Large intestine (tissue), 3 donors: Measurements from ENCODE around the gene ATP2C2. TPM values are rescaled to one million over a fixed set of nuclear protein-coding genes. Genes with fewer than 3 reads are reported as not detected.
"Not testable (repeated sequence)": the region's sequence is repeated elsewhere in the genome, so short reads cannot be mapped to it uniquely, and the experiment has no call there.

ENCODE experiments used
- DNase-seq, 2 donors: peaks; one replicate each; pipeline versions ENCODE4 v3.0.0 to v3.0.0-alpha.2; 2013
- H3K27ac ChIP-seq: one replicate; pipeline ENCODE4 v1.5.1; 2013; ENCODE audit warnings: low read length
- H3K27me3 ChIP-seq: 2 replicates; pipeline ENCODE4 v1.6.1; 2013; ENCODE audit warnings: low read length; ENCODE audit not compliant: control insufficient read depth, insufficient read depth
- H3K36me3 ChIP-seq: 2 replicates; pipeline ENCODE4 v1.6.1; 2013; ENCODE audit warnings: low read length; ENCODE audit not compliant: control insufficient read depth, insufficient read depth
- H3K4me1 ChIP-seq: one replicate; pipeline ENCODE4 v1.6.1; 2013; ENCODE audit warnings: low read length; ENCODE audit not compliant: control insufficient read depth, insufficient read depth
- H3K4me3 ChIP-seq: one replicate; pipeline ENCODE4 v1.5.1; 2013; ENCODE audit warnings: low read length
- H3K9me3 ChIP-seq: one replicate; pipeline ENCODE4 v1.6.1; 2013; ENCODE audit warnings: mild to moderate bottlenecking, low read depth, low read length, moderate library complexity; ENCODE audit not compliant: control insufficient read depth
- WGBS: methylation state at CpG from one replicate; pipeline ENCODE4 v1.1.5; 2013; ENCODE audit warnings: low lambda C conversion rate; ENCODE audit not compliant: insufficient coverage; 5-methylcytosine and 5-hydroxymethylcytosine counted together
- polyA plus RNA-seq: library from polyadenylated mRNA; unstranded; fragments of 120-200 nt; gene quantifications from one replicate; pipeline ENCODE4 v1.2.1, GENCODE V29; 2013

The ATP2C2 gene
- polyA plus RNA-seq, 1 donor = 17.4 TPM

DNA sequence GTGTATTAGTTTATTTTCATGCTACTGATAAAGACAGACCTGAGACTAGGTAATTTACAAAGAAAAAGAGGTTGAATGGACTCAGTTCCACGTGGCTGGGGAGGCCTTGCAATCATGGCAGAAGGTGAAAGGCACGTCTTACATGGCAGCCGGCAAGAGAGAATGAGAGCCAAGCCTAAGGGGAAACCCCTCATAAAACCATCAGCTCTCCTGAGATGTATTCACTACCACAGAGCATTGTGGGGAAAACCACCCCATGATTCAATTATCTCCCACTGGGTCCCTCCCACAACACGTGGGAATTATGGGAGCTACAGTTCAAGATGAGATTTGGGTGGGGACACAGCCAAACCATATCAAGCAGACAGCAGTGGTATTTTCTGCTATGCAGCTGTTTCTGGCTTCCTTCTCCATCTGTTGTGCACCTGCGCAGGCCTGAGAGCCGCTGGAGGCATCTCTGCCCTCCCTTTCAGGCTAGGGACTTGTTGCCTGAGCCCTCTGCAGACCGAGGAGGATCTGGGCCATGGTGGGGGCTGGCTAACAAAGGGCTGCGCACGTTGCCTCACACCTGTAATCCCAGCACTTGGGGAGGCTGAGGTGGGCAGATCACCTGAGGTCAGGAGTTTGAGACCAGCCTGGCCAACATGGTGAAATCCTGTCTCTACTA lies 82.8 kb downstream of the ATP2C2 start:
- not testable (repeated sequence) for DNase-seq, H3K9me3 ChIP-seq, H3K4me3 ChIP-seq, H3K27me3 ChIP-seq, H3K36me3 ChIP-seq, H3K4me1 ChIP-seq, H3K27ac ChIP-seq
- WGBS = no CpG with 5 or more reads among the region's 9 CpGs

DNA sequence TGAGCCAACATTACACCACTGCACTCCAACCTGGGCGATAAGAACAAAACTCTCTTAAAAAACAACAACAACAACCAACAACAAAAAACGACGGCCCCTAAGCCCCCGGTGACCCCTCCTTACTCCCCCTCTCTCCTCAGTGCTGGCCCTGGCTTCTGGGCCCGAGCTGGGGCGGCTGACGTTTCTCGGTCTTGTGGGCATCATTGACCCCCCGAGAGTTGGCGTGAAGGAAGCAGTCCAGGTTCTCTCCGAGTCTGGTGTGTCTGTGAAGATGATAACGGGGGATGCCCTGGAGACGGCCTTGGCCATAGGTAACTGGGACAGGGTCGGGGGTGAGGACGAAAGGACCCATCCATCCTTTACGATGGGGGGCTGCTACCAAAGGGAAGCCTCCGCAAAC lies 83.4 kb downstream of the ATP2C2 start:
- no peak overlapping the region for H3K27ac ChIP-seq
- H3K4me3 ChIP-seq = no peak overlapping the region
- no peak for DNase-seq
- no peaks in the 10 kb centered on the region for H3K4me1 ChIP-seq
- no peaks in the 10 kb centered on the region for H3K36me3 ChIP-seq
- WGBS = 100% methylated on average over 1 of the region's 17 CpGs
- H3K27me3 ChIP-seq = no peaks in the 10 kb centered on the region
- H3K9me3 ChIP-seq = no peaks in the 10 kb centered on the region

DNA sequence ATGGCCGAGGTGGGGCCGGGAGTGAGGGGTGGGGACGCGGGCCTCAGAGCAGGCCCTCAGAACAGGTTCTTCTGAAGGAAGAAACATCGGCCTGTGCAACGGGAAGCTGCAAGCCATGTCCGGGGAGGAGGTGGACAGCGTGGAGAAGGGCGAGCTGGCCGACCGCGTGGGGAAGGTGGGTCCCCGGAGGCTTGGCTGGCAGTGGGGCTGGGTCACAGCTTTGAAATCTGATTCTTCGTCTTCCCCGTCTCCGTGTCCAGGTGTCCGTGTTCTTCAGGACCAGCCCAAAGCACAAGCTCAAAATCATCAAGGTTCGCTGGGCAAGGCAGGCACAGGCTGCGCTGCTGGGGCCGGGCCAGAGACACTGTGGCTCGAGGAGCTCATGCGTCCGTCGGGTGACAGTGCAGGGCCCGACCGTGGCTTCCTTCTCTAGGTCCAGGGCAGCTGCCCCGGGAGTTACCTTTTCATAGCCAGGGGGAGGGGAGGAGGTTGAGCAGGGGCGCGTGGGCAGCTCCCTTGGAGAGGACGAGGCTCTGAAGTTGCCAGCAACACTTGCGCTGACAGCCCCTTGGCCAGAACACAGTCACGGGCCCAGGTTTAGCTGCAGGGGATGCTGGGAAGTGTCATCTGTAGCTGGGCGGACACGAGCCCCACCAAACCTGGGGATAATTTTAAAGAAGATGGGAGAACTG lies 84.9 kb downstream of the ATP2C2 start:
- no peaks in the 10 kb centered on the region for H3K36me3 ChIP-seq
- no peak overlapping the region for H3K4me3 ChIP-seq
- no CpG with 5 or more reads among the region's 34 CpGs for WGBS
- H3K27me3 ChIP-seq = no peaks in the 10 kb centered on the region
- H3K4me1 ChIP-seq = no peaks in the 10 kb centered on the region
- no peaks in the 10 kb centered on the region for H3K9me3 ChIP-seq
- H3K27ac ChIP-seq = no peak overlapping the region
- DNase-seq = no peak

DNA sequence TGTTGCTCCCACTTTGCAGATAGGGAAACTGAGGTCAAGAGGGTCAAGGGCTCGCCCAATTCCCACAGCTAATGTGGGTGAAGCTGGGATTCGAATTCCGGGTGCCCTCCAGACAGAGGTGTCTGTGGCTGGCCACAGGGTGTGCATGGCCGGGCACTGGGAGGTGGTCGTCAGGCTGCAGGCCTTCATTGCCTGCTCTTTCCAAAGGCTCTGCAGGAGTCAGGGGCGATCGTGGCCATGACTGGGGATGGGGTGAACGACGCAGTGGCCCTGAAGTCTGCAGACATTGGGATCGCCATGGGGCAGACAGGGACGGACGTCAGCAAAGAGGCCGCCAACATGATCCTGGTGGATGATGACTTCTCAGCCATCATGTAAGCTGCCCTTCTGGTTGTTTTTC lies 86.3 kb downstream of the ATP2C2 start:
- Histone ChIP-seq H3K27me3 (no peaks in the 10 kb centered on the region), H3K36me3 (peaks cover 3% of the 10 kb centered on the region), H3K4me3 (no peak overlapping the region), H3K27ac (no peak overlapping the region), H3K4me1 (no peaks in the 10 kb centered on the region), H3K9me3 (no peaks in the 10 kb centered on the region)
- no peak for DNase-seq
- WGBS = no CpG with 5 or more reads among the region's 13 CpGs

DNA sequence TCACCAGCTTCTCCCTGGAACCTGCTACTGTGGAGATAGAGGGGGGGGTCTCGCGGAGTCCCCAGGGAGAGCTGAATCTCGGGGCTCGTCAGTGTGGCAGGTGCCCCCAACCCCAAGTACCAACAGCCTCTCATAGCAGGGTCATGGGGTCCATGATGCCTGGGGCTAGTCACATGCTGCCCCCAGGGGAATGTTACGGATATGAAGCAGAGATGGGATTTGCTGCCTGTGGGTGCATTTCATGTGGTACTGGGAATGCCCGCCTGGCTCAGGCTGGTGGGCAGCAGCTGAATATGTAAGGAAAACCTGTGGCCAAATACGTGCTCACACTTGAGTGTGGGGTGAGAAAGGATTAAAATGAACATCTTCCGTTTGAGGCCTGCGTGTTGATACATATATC lies 86.7 kb downstream of the ATP2C2 start:
- Histone ChIP-seq H3K4me1 (no peaks in the 10 kb centered on the region), H3K4me3 (no peak overlapping the region), H3K27ac (no peak overlapping the region), H3K27me3 (no peaks in the 10 kb centered on the region), H3K9me3 (no peaks in the 10 kb centered on the region), H3K36me3 (peaks cover 3% of the 10 kb centered on the region)
- 100% methylated on average over 2 of the region's 9 CpGs for WGBS
- no peak for DNase-seq

DNA sequence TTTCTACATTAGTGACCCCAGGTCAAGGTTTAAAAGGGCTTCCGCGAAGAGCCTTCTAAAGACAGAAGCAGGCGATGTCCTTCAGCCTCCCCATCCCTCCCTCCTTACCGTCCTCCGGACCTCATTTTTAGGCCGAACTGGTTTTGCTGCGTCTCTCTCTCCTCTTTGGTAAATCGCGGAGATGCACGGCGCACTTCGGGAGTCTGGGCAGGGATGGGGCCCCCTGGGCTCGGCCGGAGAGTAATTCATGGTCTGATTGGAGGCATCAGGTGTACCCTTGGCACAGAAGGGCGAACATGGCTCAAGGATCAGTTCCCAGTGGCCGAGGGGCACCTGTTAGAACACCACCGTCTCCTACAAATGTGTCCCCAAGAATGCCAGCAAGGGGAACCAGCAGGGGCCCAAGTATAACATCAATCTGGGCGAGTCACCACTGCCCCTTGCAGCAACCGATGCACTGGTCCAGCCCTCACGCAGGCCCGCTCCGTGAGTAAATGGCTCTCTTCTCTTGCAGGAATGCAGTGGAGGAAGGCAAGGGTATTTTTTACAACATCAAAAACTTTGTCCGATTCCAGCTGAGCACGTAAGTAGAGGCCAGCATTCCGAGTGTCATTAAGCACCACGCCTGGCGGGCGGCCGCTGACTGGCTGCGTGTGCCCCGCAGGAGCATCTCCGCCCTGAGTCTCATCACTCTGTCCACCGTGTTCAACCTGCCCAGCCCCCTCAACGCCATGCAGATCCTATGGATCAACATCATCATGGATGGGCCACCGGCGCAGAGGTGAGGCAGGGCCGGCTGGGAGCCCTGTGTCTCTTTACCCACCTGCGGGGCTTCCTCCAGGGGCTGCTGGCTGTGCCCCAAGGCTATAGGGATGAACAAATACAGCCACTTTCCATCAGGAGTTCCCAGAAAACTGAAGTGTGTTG lies 90.5 kb downstream of the ATP2C2 start:
- DNase-seq = no peak
- peaks cover 12% of the 10 kb centered on the region for H3K36me3 ChIP-seq
- no peak overlapping the region for H3K4me3 ChIP-seq
- H3K27me3 ChIP-seq = no peaks in the 10 kb centered on the region
- no peak overlapping the region for H3K27ac ChIP-seq
- H3K9me3 ChIP-seq = no peaks in the 10 kb centered on the region
- H3K4me1 ChIP-seq = no peaks in the 10 kb centered on the region
- WGBS = no CpG with 5 or more reads among the region's 38 CpGs

DNA sequence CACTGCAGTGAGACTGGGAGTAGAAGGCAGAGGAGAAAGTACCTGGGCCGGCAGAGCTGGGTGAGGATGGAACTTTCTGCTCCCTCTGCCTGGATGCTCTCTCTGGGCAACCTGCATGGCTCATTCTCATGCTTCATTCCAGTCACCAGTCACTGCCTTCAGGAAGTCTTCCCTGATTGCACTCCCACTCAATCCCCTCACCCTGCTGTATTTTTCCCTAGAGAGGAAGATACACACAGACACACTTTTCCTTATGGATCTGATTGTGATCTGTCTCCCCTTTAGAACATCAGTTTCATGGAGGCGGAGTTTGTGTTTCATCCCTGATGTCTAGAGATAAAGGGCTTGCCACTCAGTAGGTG lies 91.2 kb downstream of the ATP2C2 start:
- Histone ChIP-seq H3K36me3 (peaks cover 12% of the 10 kb centered on the region), H3K9me3 (no peaks in the 10 kb centered on the region), H3K27me3 (no peaks in the 10 kb centered on the region), H3K27ac (no peak overlapping the region), H3K4me3 (no peak overlapping the region), H3K4me1 (no peaks in the 10 kb centered on the region)
- DNase-seq = no peak
- WGBS = no CpG with 5 or more reads among the region's 2 CpGs

DNA sequence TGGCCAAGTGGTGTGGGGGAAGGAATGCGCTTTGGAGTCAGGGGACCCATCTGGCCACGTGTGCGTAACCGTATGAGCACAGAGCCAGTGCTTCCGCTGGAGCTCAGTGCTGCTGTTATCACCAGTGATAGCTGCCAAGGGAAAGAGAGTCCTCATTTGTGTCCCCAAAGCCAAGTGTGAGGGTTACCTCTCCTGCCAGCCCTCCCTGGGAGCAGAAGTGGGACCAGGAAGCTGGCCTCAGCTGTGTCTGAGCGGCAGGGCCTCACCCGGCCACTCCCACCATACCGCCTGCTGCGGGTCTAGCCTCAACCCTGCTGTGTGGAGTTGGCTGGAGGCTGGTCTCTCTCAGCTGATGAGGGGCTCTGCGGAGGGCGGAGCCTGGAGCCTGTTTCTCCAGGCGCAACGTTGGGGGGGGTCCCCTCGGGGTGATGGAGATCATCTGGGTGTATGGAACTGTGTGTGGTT lies 91.6 kb downstream of the ATP2C2 start:
- no peak for DNase-seq

DNA sequence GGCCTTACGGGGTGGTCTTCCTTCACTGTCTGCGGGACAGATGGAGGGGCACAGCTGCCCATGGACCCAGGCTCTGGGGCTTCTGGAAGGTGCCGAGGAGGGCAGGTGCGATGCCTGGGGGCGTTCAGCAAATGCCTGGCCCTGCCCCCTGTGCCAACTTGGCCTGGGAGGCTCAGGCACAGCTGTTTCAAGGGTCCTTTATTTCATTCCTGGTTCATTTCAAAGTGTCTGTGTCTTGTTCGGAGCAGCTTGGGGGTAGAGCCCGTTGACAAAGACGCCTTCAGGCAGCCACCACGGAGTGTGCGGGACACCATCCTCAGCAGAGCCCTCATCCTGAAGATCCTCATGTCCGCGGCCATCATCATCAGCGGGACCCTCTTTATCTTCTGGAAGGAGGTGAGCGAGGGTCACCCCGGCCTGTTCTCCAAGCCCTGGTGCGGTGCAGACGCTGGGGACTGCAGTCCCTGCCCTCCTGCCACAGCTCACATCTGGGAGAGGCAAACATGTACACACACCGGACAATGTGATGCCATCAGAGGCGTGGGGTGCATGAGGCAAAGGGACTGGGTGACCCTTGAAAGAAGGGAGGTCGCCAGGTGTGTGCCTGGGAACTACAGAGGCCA lies 92.2 kb downstream of the ATP2C2 start:
- Histone ChIP-seq H3K4me3 (no peak overlapping the region), H3K27ac (no peak overlapping the region), H3K9me3 (no peaks in the 10 kb centered on the region), H3K4me1 (no peaks in the 10 kb centered on the region), H3K27me3 (no peaks in the 10 kb centered on the region), H3K36me3 (peaks cover 15% of the 10 kb centered on the region)
- DNase-seq = no peak
- 100% methylated on average over 1 of the region's 20 CpGs for WGBS

More for the DNA sequence above, 91.6 kb downstream of the ATP2C2 start:
- no peaks in the 10 kb centered on the region for H3K4me1 ChIP-seq
- no peaks in the 10 kb centered on the region for H3K9me3 ChIP-seq
- no peaks in the 10 kb centered on the region for H3K27me3 ChIP-seq
- H3K36me3 ChIP-seq = peaks cover 15% of the 10 kb centered on the region
- H3K4me3 ChIP-seq = no peak overlapping the region
- H3K27ac ChIP-seq = no peak overlapping the region
- WGBS = no CpG with 5 or more reads among the region's 14 CpGs

DNA sequence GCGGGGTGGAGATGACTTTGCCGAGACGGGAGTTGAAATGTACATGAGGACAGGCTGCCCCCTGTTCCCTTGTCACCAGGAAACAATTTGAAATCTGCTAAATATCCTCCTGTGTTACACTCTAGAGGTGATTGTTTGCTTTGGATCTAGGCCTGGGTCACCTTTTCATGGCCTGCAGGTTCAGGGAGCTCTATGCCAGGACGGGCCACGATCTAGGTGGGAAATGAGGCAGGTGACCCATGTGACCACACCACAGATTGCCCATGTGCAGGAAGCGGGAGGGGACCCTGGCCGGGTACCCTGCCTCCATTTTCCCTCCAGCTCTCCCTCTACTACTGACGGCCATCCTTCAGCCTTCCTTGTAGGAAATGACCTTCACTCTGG lies 92.7 kb downstream of the ATP2C2 start:
- no peak for DNase-seq
- no CpG with 5 or more reads among the region's 8 CpGs for WGBS
- no peaks in the 10 kb centered on the region for H3K9me3 ChIP-seq
- H3K27me3 ChIP-seq = no peaks in the 10 kb centered on the region
- no peaks in the 10 kb centered on the region for H3K4me1 ChIP-seq
- peaks cover 15% of the 10 kb centered on the region for H3K36me3 ChIP-seq
- H3K4me3 ChIP-seq = no peak overlapping the region
- no peak overlapping the region for H3K27ac ChIP-seq
